GM23248 (cell line): ENCODE data around the gene RBMS3.

ENCODE experiments used
- EZH2 ChIP-seq: fragments of 200-600 bp; sonication (generic); IDR thresholded peaks from 2 replicates; pipeline ENCODE4 v1.6.1; 2018; ENCODE audit warnings: antibody characterized with exemption, mild to moderate bottlenecking; ENCODE audit not compliant: insufficient read depth, poor library complexity, severe bottlenecking
- EZH2phosphoT487 ChIP-seq: fragments of 200-600 bp; sonication (generic); IDR thresholded peaks from 2 replicates; pipeline ENCODE4 v1.6.1; 2018; ENCODE audit warnings: antibody characterized with exemption, moderate library complexity, mild to moderate bottlenecking, low read depth; ENCODE audit not compliant: insufficient read depth

DNA sequence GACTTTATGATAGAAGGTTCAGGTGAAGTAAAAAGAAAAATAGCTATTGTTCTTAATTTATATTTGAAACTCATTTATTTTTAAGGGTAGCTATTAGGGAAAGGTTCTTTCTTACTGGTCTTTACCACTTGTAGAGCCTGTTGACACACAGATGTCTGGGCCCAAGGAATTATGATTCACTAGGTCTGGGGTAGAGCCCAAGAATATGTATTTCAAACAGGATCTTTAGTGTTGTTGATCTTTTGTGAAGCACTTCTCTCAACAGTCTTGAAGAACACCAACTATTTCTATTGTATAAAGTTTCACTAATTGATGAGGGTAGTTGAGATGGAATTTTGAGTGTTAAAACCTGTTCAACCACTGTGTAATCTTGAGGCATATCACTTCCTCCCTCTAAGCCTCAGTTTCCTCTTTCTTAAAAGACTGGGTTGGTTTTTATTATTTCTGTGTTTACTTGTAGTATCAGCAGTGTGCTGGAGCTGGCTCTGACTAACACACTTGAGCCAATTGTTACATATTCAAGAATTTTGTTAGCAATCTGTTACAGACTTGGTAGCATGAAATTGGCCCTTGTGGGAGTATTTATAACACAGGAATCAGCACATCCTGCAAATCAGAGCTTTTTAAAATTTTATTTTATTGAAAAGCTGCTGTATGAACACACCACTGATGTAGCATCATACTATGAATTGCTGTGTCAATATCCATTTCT, 155.9 kb downstream of the RBMS3 start:
- TF ChIP-seq EZH2phosphoT487 (no peak), EZH2 (no peak)
